ENCODE data around the gene VNN1.

DNA sequence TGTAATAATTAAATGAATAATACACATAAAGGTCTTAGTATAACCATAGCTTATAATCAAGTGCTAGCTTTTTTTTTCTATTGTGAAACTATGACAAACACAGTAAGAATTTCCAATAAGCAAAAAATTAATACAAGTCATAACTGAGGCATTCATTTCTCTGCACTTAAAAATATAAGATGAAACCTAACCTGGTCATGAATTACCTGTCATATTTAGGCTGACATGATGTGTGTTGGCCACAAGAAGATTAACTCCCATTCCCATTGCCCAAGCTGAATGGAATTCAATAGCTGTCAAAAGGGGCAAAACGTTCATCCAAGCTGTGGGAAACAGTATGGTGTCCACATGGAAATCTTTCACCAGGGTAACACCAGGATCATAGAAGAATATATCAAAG is 38.4 kb upstream of the VNN1 start:
- TF ChIP-seq, protein P1, sequence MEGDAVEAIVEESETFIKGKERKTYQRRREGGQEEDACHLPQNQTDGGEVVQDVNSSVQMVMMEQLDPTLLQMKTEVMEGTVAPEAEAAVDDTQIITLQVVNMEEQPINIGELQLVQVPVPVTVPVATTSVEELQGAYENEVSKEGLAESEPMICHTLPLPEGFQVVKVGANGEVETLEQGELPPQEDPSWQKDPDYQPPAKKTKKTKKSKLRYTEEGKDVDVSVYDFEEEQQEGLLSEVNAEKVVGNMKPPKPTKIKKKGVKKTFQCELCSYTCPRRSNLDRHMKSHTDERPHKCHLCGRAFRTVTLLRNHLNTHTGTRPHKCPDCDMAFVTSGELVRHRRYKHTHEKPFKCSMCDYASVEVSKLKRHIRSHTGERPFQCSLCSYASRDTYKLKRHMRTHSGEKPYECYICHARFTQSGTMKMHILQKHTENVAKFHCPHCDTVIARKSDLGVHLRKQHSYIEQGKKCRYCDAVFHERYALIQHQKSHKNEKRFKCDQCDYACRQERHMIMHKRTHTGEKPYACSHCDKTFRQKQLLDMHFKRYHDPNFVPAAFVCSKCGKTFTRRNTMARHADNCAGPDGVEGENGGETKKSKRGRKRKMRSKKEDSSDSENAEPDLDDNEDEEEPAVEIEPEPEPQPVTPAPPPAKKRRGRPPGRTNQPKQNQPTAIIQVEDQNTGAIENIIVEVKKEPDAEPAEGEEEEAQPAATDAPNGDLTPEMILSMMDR (IDR thresholded peaks at IDR 0.05; ENCODE audit: poor library complexity, severe bottlenecking) = no peak
- no peak for TF ChIP-seq TAF1 (IDR thresholded peaks at IDR 0.05; ENCODE audit: low read depth)
- no peak for TF ChIP-seq RAD21 (conservative IDR thresholded peaks at IDR 0.05)
- no peak for TF ChIP-seq REST (IDR thresholded peaks at IDR 0.05; ENCODE audit: borderline replicate concordance)
- no peak for TF ChIP-seq MXI1 (conservative IDR thresholded peaks at IDR 0.05; ENCODE audit: poor library complexity, severe bottlenecking)
- TF ChIP-seq POLR2AphosphoS5 (IDR thresholded peaks at IDR 0.05) = no peak
- no peak for TF ChIP-seq EP300 (conservative IDR thresholded peaks at IDR 0.05; ENCODE audit: poor library complexity, severe bottlenecking)
- TF ChIP-seq EZH2 (IDR thresholded peaks at IDR 0.05; ENCODE audit: borderline replicate concordance, insufficient read depth, low read length, poor library complexity, severe bottlenecking) = no peak
